Fibroblast of skin of scalp (primary cell): ENCODE measurements around the gene GSC2.
A peak's percentile ranks its signal among the peaks of the same experiment; 100 is the strongest.

ENCODE experiments used
- DNase-seq: peaks from one replicate; pipeline ENCODE4 v3.0.0-alpha.2; 2013

The GSC2 gene

DNA sequence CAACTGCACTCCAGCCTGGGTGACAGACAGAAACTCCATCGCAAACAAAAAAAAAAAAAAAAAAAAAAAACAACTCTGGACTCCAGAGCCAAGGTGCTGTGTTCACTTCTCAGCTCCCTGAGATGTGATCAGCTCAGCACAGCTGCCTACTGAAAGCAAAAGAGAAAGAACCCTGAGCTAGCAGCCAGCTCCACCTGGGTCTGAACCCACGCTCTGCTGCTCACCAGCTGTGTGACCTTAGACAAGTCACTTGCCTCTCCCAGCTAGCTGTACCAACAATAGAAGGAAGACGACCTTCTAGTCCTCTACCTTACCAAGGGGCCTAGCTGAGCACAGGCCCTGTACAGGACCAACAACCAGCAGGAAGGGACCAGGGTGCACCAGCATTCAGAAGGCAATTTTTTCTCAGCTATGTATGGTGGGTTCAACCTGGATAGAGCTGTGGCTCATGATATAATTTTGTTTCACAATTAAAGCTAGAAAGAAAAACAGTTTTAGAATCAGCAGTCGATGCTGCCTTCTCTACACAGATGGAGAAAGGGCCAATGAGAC, 31.7 kb downstream of the GSC2 start:
- DNase-seq, result no peak

DNA sequence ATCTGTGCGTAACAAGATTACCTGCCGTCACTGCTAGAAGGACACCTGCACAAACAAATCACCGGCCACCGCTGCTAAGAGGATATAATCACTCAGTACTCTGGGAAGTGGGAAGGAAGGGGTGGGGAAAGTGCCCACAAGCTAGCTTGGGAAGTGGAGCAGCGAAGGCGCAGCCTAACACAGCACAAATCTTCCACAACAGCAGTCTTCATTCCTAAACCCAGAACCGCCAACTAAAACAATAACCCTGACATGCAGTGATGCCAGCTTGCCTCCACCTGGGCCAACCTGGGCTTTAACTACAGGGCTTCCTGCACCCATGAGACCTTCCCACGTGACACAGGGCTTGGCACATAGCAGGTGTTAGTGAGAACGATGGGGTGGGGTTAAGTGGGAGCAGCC, 33.0 kb downstream of the GSC2 start:
- no peak for DNase-seq

DNA sequence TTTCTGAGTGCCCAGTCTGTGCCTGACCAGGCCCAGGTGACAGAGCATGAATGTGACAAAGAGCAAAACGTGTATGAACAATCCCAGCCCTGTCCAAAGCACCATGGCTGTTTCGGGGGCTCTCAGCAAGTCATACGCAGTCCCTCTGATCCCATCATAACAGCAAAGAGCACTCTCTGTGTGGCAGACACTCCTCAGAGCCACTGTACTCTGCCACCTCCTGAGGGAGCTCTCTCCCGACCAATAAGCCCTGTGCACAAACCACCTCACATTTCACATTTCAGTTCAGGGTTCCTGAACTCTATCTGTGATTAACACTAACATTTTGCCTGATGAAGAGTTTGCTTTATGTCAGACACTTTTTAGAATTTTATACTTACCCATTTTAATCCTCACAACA, 34.5 kb downstream of the GSC2 start:
- DNase-seq, result no peak

DNA sequence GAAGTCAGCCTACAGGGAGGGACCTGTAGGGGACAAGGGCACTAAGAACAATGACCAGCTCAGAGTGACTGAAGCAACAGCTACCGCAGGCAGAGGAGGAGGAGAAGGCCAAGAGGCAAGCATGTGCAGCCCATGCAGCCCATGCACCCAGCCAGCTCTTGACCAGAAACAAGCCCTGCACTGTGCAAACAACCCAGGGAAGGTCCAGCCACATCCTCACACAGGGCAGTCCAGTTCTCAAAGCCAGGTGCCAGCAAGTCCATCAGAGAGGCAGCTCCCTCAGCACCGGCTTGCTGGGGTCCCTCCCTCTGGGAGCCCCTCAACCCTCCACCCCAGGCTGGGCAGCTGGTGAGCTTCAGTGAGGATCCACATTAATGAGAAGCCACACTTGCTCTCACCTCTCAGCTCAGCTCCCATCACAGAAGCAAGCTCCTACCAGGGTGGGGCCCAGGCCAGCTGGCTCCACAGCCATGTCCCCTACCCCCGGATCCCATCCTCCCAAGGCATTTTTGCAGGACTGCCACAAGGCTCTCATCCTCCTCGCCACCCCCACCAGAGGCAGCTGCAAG, 35.0 kb downstream of the GSC2 start:
- DNase-seq, result no peak

DNA sequence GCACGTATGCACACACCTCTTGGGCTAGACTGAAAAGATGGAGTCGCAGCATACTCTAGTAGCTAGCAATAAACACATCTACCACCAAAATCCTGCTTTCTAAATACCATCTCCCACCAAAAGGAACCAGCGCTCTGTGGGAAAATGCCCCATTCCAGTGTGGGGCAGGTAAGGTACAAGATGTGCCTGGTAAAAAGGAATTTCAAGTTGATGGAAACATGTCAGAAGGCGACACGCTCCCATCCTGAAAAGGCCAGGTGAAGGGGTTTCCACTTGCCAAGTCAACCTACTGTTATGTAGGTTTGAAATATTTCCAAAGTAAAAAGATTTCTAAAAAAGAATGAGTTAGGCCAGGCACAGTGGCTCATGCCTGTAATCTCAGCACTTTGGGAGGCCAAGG, 36.7 kb downstream of the GSC2 start:
- DNase-seq, result no peak

DNA sequence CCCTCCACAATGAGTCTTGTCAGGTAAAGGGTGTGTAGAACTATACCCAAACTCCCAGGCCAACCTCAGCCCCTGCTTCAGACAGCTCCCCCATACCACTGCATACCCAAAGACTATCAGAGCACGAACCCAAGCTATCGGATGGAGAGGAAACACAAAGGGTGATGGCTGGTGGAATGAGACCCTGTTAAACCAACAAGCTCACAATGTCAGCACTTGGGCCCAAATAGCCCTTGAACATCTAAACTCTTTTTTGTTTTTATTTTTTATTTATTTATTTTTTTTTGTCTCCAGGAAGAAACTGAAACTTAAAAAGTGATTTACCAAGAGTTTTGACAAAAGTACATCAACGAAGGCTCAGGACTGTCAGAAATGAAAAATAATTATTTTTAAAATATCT, 38.5 kb downstream of the GSC2 start:
- no peak for DNase-seq

DNA sequence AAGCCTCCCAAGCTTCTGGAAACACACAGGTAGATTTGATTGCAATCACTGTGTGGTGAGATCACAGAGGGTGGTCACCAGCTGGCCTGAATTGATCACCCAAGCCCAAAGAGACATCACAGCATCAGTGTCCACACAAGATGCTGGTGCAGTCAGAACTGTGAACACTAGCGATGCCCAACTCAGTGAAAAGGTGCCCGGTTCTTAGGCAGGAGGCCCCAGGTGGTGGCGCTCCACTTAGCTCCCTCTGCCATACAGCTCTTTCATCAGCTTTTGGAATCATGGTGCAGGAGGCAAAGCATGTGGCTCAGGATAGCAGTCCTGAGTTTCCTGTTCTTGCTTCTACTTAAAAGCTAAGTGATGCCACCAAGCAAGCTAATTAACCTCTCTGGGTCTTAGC, 39.0 kb downstream of the GSC2 start:
- DNase-seq, result no peak

DNA sequence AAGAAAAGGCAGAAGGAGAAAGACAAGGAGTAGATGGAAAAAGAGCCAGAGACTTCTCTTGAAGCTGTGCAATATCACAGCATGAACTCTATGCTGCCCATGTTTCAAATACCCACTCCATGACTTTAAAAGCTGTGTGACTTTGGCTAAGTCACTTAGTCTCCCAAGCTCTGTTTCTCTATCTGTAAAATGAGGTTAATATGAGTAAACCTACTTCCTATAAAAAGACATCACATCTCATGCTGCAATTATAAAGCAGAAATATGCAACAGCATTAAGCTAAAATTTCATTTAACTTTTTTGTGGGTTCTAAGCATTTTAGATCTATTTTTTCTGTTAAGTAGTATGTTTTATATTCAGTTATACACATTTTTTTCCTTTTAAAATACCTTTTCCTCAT, 39.4 kb downstream of the GSC2 start:
- no peak for DNase-seq

DNA sequence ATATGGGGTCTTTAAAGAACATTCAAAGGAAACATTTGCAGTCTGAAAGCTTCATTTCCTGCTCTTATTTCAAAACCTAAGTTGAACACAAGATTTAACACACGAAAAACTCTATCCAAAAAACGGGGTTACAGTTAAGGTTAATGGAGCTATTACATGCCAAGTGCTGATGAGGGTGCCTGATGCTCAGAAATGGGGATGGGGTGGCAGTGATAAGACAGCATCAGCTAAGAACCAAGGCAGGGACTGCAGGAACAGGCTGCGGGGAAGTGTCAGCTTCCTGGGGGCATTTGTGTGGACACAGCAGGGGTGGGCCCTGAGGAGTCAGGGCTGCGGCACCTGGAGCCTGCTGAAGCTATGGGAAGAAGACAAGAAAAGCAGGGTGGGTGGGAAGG, 40.0 kb downstream of the GSC2 start:
- no peak for DNase-seq

DNA sequence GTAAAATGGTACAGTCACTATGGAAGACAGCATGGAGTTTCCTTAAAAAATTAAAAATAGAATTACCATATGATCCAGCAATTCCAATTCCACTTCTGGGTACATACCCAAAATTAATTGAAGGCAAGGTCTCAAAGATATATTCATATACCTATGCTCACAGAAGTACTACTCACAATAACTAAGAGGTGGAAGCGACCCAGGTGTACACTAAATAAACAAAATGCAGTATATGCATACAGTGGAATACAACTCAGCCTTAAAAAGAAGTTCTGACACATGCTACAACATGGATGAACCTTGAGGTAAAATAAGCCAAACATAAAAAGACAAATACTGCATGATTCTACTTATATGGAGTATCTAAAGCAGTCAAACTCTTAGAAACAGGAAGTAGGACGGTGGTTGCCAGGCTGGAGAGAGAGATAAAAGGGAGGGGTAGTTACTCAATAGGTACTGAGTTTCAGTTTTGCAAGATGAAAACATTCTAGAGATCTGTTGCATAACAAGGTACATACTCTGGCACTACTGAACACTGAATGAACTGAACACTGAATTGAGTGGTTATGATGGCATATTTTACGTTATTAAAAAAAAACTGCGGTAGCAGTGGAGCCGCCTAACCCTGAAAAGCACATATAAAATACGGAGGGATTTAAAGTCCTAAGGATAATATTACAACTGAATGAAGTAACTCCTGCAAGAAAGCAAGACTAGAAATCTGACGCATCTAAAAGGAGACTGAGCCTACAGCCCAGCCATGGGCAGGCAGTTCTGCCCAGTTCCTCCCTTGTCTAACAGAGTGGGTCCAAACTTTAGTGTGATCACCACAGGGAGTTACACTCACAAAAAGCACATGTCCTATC, 40.7 kb downstream of the GSC2 start:
- DNase-seq, result peak; percentile 13

DNA sequence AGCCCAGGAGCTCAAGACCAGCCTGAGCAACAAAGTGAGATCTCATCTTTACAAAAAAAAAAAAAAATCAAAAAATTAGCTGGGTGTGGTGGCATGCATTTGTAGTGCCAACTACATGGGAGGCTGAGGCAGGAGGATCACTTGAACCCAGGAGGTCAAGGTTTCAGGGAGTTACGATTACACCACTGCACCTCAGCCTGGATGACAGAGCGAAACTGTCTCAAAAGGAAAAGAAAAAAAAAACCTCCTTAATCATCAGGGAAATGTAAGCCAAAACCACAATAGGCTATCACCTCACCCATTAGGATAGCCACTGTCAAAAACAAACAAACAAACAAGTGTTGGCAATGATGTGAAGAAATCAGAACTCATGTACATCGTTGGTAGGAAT, 41.3 kb downstream of the GSC2 start:
- no peak for DNase-seq

DNA sequence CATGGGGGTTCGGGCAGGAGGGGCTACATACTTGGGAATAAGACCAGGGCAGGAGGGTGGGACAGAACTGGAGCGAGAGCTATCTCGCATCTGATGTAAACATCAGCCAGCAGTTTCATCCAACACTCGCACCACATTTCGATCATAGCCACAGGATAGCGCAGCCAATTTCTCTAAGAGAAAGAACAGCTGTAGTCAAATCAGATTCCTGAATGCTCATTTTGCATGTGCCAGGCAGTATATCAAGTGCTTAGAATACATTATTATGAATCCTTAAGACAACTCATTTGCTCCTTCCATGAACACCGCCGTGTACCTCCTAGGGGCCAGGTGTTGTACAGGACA, 42.4 kb downstream of the GSC2 start:
- no peak for DNase-seq

DNA sequence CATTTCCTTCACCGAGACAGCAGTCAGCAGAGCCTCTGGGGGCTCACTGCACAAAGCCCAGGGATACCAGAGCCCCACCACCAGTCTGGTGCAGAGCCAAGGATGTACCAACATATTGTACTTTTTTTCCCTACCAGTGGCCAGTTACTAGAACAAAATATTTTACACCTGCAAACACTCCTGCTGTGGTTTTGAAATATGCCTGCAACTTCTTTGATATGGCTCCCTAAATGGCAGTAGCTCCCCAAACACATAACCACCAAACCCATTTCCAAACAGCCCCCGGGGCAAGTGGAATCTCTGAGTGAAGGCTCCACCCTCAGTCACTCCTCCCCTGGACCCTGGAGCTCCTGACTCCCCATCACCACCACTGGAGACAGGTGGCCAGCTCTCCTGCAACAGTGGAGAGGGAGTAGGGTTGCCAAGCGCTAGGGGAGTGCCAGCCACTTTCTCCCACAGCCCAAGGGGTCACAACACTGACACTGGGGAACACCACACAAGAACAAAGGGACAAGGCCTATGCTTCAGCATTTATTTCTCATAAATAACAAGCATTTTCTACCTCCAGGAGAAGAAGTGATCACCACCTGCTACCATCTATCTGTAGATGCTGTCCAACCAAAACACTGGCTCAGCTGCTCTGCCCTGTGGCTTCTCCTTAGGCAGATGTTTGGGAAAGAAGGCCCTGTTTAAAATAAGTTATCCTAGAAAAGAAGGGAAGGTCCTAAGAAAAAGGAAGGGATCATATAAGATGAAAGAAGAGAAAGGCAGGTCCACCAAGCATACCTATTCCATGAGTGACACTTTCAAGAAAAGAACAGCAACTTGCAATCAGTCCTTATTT, 43.0 kb downstream of the GSC2 start:
- DNase-seq, result no peak

DNA sequence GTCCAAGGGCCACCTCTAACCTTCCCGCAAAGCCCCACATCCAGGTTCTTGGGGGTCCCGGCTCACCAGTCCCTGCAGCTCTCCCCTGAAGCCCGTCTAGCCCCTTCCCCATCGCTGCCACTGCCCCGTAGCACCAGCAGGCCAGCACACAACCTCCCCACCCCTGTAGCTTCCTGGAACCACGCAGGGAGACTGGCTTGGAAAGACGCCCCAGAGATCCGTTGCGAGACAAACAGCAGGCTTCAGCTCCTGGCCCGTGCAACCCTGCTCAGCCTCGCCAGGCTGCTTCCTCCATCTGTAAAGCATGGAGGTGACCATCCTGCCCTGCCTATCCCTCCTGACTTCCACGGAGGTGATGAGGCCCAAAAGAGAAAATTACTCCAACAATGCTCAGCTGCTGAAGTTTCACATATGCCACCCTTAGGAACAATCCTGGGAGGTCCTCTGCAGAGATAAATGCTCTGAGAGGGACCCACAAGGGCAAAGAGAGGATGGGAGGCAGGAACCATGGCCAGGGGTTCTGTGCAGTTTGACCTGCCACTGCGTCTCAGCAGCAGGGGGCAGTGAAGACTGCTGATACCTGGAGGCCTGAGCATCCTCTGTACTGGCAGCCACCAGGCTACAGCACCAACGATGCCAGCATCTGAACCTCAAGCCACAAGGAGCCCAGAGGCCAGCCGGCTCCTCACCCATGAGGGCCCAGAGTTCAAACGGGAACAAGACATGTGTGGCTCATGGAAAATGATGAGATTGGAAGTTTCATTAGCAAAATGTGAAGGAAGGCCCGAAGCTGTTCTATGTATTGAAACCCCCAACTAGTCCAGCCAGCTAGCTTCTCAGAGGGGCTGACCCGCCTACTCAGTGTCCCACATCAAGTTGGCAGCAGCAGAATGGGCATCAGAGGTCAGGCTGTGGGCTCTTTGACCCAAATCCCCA, 44.0 kb downstream of the GSC2 start:
- DNase-seq, result no peak

DNA sequence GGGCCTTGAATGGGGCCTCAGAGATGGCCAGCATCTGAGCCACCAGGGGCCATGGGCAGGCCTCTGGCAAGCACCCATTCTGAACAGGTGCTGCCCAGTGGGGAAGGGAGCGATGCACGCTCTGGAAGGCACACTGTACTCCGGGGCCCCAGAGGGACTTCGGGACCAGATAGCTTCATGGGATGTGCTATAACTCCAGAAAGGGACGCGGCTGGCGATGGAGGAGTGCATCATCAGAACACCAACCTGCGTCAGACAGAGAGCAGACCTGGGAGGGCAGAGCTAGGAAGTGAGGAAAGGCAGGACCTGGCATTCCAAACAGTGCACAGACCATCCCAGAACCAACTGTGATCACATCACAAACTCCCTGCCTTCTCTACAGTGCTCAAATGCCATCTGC, 44.6 kb downstream of the GSC2 start:
- no peak for DNase-seq

DNA sequence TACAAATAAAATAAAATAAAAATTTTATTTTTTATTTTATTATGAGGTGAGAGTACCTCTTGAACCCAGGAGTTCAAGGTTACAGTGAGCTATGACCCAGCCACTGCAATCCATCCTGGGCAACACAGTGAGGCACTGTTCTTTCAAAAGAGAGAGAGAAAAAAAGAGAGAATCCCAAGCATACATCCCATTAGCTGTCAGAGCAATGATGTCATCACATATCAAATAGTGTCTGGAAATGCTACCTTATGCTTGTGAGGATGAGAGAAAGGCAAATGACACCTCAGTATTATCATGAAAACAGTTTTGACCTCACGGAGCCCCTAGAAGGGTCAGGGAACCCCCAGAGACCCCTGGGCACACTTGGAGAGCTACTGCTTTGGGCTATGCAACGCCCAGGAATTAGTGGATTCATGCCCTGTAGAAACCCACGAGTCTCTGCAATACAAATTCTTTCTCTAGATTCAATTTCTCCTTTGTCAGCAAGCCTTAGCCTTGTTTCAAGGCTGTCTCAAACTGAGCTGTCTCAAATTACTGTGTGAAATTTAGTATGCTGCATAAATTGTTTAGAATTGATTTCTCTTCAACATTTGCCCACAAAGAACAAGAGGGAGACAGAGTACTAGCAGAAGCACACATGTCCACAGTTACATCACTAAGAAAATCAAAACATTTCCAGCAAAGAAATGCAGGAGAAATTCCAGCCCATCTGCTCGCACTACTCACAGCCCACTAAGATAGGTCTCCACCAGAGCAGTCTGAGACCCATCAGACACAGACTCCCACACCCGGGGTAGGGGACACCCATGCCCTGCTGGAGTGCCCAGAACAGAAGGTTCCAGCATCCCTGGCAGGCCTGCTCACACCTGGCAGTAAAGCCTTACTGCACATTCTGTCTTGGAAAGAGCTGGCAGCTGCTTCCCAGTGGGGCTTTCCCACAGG, 45.9 kb downstream of the GSC2 start:
- peak; percentile 17 for DNase-seq

DNA sequence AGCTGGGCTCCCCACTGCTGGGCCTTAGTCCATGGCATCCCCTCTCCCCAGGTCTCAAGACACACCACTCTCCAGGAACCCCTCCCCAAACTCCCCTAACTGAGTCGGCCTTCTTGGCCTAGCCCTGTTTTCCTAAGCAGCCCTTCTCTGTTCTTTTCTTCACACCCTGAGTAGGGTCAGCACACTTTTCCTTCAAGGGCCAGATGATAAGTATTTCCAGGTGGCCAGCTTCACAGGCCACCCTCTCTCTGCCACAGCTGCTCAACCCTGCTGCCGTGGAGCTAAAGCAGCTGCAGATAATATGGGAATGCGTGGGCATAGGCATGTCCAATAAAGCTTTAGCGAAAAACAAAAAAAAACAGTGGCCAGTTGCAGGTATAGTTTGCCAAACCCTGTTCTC, 51.9 kb downstream of the GSC2 start:
- DNase-seq, result no peak

DNA sequence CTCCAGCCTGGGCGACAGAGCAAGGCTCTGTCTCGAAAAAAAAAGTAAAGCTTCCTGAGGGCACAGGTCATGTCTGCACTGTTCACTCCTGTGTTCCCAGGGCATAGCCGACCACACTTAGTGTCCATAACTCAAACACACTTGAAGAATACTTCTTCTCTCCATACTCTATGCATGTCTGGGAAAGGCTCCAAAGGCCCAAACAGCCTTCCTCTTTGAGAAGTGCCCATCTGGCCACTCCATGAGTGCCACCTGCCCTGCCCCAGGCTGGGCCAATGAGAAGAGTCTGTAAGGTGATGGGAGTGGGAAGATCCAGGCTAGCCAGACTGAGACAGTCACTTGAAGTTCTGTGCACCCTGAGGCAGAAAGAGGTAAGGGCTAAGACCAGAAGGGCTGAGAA, 52.6 kb downstream of the GSC2 start:
- no peak for DNase-seq
